ENCODE data around the gene USP34. TPM values are rescaled to one million over a fixed set of nuclear protein-coding genes. Genes with fewer than 3 reads are reported as not detected.

USP34 gene
- total and polyA plus RNA-seq, 2 of the 8 experiments (the other 6 are each of a cell fraction or from before 2014, with no cell fraction given): 56.7 to 91.7 TPM

GRCh38 chr2:61469424-61470121 is 1.3 kb downstream of the USP34 start:
- Histone ChIP-seq H3K4me3 (ENCODE audit: extremely low read depth in 1 of 4, insufficient read depth in 2 of 4, low read depth in 3 of 4, low read length in 4 of 4) (peak overlapping the region; percentile 76 to 99 (median 90)), H2AFZ (ENCODE audit: low read length) (no peak overlapping the region), H3K23me2 (ENCODE audit: low read depth, low read length) (peaks cover 7% of the 10 kb centered on the region), H3K4me1 (replicated peaks in 1 of 4; ENCODE audit: control insufficient read depth in 3 of 4, insufficient read depth in 4 of 4, low read length in 3 of 4) (peaks cover 0 to 3% (median 0%) of the 10 kb centered on the region in 4 experiments; a peak in 5 of 7 replicates), H3K18ac (ENCODE audit: extremely low read depth, low read length) (peak overlapping the region; percentile 78), H3K4ac (replicated peaks; ENCODE audit: insufficient read length, low read depth, low read length) (peak overlapping the region; percentile 13), H3K27ac (ENCODE audit: low read depth, low read length) (peak overlapping the region; percentile 79; the same call in 1 of the 2 replicates), H2BK12ac (ENCODE audit: low read depth, low read length) (no peak overlapping the region), H4K8ac (ENCODE audit: extremely low read depth, insufficient read depth, low read length) (no peak overlapping the region), H3K79me1 (ENCODE audit: low read depth, low read length) (peaks cover 3% of the 10 kb centered on the region; the same call in 1 of the 2 replicates), H4K91ac (replicated peaks; ENCODE audit: insufficient read length, low read length) (no peak overlapping the region), H2BK20ac (ENCODE audit: low read length) (no peak overlapping the region), H4K20me1 (replicated peaks in 1 of 2; ENCODE audit: control insufficient read depth in 1 of 2, insufficient read depth in 2 of 2, low read length in 2 of 2) (peaks cover 0 to 2% of the 10 kb centered on the region in 2 experiments), H3K36me3 (ENCODE audit: control insufficient read depth in 2 of 4, insufficient read depth in 4 of 4, low read length in 3 of 4) (peaks cover 0 to 6% (median 0%) of the 10 kb centered on the region in 4 experiments; a peak in 1 of 8 replicates), H2BK15ac (ENCODE audit: low read length) (no peak overlapping the region), H3K27me3 (replicated peaks in 1 of 4; ENCODE audit: control insufficient read depth in 3 of 4, extremely low read depth in 1 of 4, insufficient read depth in 3 of 4, low read length in 3 of 4) (no peaks in the 10 kb centered on the region), H2BK5ac (ENCODE audit: low read depth, low read length) (0 out of 2 replicates have a peak overlapping the region, but pooled peaks have one; percentile 44), H4K5ac (ENCODE audit: insufficient read length, low read depth, low read length) (peak overlapping the region; percentile 73), H3K14ac (ENCODE audit: insufficient read length) (no peak overlapping the region), H2AK5ac (ENCODE audit: low read depth, low read length) (no peak overlapping the region), H2BK120ac (replicated peaks; ENCODE audit: low read depth, low read length) (no peak overlapping the region), H3K79me2 (ENCODE audit: control insufficient read depth in 1 of 2, insufficient read depth in 2 of 2, low read length in 2 of 2) (peaks cover 14 to 64% of the 10 kb centered on the region in 2 experiments), H3K23ac (ENCODE audit: insufficient read length) (no peak overlapping the region), H3K9me3 (ENCODE audit: insufficient read depth in 2 of 2, low read depth in 1 of 2, low read length in 1 of 2) (no peaks in the 10 kb centered on the region), H3K9ac (replicated peaks in 1 of 4; ENCODE audit: extremely low read depth in 1 of 4, low read depth in 3 of 4, low read length in 3 of 4) (peak overlapping the region; percentile 55 to 85 (median 76)), H3K56ac (replicated peaks; ENCODE audit: insufficient read length, low read depth, low read length) (peak overlapping the region; percentile 60), H3K4me2 (ENCODE audit: insufficient read depth in 1 of 2, low read depth in 2 of 2, low read length in 2 of 2) (peak overlapping the region; percentile 73 to 79)
- TF ChIP-seq PHF8 (conservative IDR thresholded peaks at IDR 0.05; ENCODE audit: low read depth, low read length) (peak; percentile 6; the same call in 1 of the 2 replicates), SAP30 (IDR thresholded peaks at IDR 0.05; ENCODE audit: insufficient read depth, insufficient replicate concordance, low read length) (peak; percentile 18), CHD2 (IDR thresholded peaks at IDR 0.05; ENCODE audit: low read length) (no peak)
- 18% methylated on average over 8 of the region's 8 CpGs; no CpG with 5 or more reads in 1 of the 2 experiments for WGBS, 2 experiments (ENCODE audit: extremely low coverage in 1 of 2, insufficient coverage in 1 of 2, insufficient read length in 1 of 2, insufficient replicate concordance in 2 of 2, low coverage in 1 of 2, low lambda C conversion rate in 2 of 2, missing lambda C conversion rate in 1 of 2)
- ChIA-PET POLR2A (ENCODE audit: partially characterized antibody) (interaction anchor here (0.7 to 2.2 kb wide), 9 partner anchors 10 to 69 kb away, joined by 3 to 7 read pairs (median 4); partner anchors contain the start of gene XPO1), CTCF (ENCODE audit: partially characterized antibody) (interaction anchor here (1.0 kb wide), 1 partner anchor 44 kb away, joined by 3 read pairs; no protein-coding TSS in a partner anchor)
- DNase-seq (ENCODE audit: low read depth in 1 of 2, low spot score in 2 of 2): no peak
- no peak for FAIRE-seq

Measured in H1 (cell line).